SK-N-SH (cell line): ENCODE measurements around the gene APBA2. TPM values are rescaled to one million over a fixed set of nuclear protein-coding genes. Genes with fewer than 3 reads are reported as not detected.

Source experiments
- CTCF ChIA-PET: fragments of 300-600, 350-600 bp; formaldehyde crosslinking; extraction: SDS; loops from one replicate; lab custom pipeline; 2021; lab: Yijun Ruan, JAX
- POLR2A ChIA-PET: fragments of 350-600 bp; sonication (Branson Sonifier 250); formaldehyde crosslinking; extraction: SDS; loops from one replicate; lab custom pipeline; 2020; ENCODE audit warnings: antibody characterized with exemption, inconsistent platforms; lab: Yijun Ruan, JAX
- DNase-seq: peaks from one replicate; pipeline ENCODE4 v3.0.0; 2012
- H2AFZ ChIP-seq: fragments of 200-600 bp; sonication (generic); 2 replicates; pipeline ENCODE4 v1.8.1; 2016; ENCODE audit warnings: antibody characterized with exemption, mild to moderate bottlenecking, low read depth
- H3F3A ChIP-seq: fragments of 200-600 bp; sonication (generic); replicated peaks from 2 replicates; pipeline ENCODE3; 2016; ENCODE audit warnings: antibody characterized with exemption, mild to moderate bottlenecking; ENCODE audit not compliant: insufficient read depth
- H3K27ac ChIP-seq, 2 experiments: fragments of 200-500 bp in 1 of 2; fragments of 200-600 bp in 1 of 2; sonication (Bioruptor generic) in 1 of 2; sonication (generic), shearing (Covaris generic) in 1 of 2; 2 replicates each; pipeline versions ENCODE4 v1.5.1 to v1.6.1; 2014 to 2016; ENCODE audit warnings: low read depth in 2 of 2, inconsistent platforms in 1 of 2, low read length in 1 of 2, mild to moderate bottlenecking in 1 of 2, mixed read lengths in 1 of 2
- H3K27me3 ChIP-seq: fragments of 200-600 bp; sonication (generic), shearing (Covaris generic); 2 replicates; pipeline ENCODE4 v1.6.1; 2016; ENCODE audit warnings: mixed run types; ENCODE audit not compliant: insufficient read depth
- H3K36me3 ChIP-seq, 2 experiments: fragments of 200-500 bp in 1 of 2; fragments of 200-600 bp in 1 of 2; sonication (Bioruptor generic) in 1 of 2; sonication (generic) in 1 of 2; replicated peaks in 1 of 2; 2 replicates each; pipeline versions ENCODE3 to v1.5.1; 2014 to 2016; ENCODE audit warnings: low read length in 1 of 2, mild to moderate bottlenecking in 1 of 2; ENCODE audit not compliant: insufficient read depth in 2 of 2, control insufficient read depth in 1 of 2
- H3K4me1 ChIP-seq, 2 experiments: fragments of 200-500 bp in 1 of 2; fragments of 200-600 bp in 1 of 2; sonication (Bioruptor generic) in 1 of 2; sonication (generic), shearing (Covaris generic) in 1 of 2; 2 replicates each; pipeline versions ENCODE4 v1.5.1 to v1.6.1; 2014 to 2016; ENCODE audit warnings: low read depth in 1 of 2, low read length in 1 of 2, mixed run types in 1 of 2; ENCODE audit not compliant: insufficient read depth in 2 of 2, control insufficient read depth in 1 of 2
- H3K4me2 ChIP-seq: fragments of 200-600 bp; sonication (generic), shearing (Covaris generic); 2 replicates; pipeline ENCODE4 v1.6.1; 2017; ENCODE audit warnings: mixed run types
- H3K4me3 ChIP-seq, 2 experiments: fragments of 200-500 bp in 1 of 2; fragments of 200-600 bp in 1 of 2; sonication (Bioruptor generic) in 1 of 2; sonication (generic), shearing (Covaris generic) in 1 of 2; 2 replicates each; pipeline versions ENCODE4 v1.5.1 to v1.8.1; 2014 to 2016; ENCODE audit warnings: low read depth in 2 of 2, inconsistent platforms in 1 of 2, low read length in 1 of 2, mild to moderate bottlenecking in 1 of 2, mixed read lengths in 1 of 2, moderate library complexity in 1 of 2
- H3K79me2 ChIP-seq: fragments of 200-600 bp; sonication (generic); 2 replicates; pipeline ENCODE4 v1.8.1; 2017; ENCODE audit warnings: mild to moderate bottlenecking; ENCODE audit not compliant: insufficient read depth
- H3K9ac ChIP-seq: fragments of 200-600 bp; sonication (generic); 2 replicates; pipeline ENCODE4 v1.6.1; 2017; ENCODE audit warnings: mixed run types
- H3K9me2 ChIP-seq: fragments of 200-600 bp; sonication (generic); 2 replicates; pipeline ENCODE4 v1.6.1; 2017; ENCODE audit warnings: mixed run types
- H3K9me3 ChIP-seq: fragments of 200-600 bp; sonication (generic); 2 replicates; pipeline ENCODE4 v1.6.1; 2017; ENCODE audit warnings: mixed run types, mild to moderate bottlenecking, moderate library complexity
- H4K20me1 ChIP-seq: fragments of 200-600 bp; sonication (generic); 2 replicates; pipeline ENCODE4 v1.6.1; 2017; ENCODE audit warnings: mild to moderate bottlenecking, mixed run types; ENCODE audit not compliant: insufficient read depth
- ELF1 ChIP-seq: IDR thresholded peaks from 2 replicates; pipeline ENCODE4 v1.4.0; 2012
- GABPA ChIP-seq: IDR thresholded peaks from 2 replicates; pipeline ENCODE4 v1.4.0; 2012; ENCODE audit warnings: low read depth, mild to moderate bottlenecking
- GATA2 ChIP-seq: sonication (generic); formaldehyde crosslinking; IDR thresholded peaks from 2 replicates; pipeline ENCODE4 v1.5.0; 2020; ENCODE audit warnings: mild to moderate bottlenecking, missing genetic modification reagents
- JUND ChIP-seq: IDR thresholded peaks from 2 replicates; pipeline ENCODE4 v1.4.0; 2012
- MXI1 ChIP-seq: IDR thresholded peaks from 2 replicates; pipeline ENCODE4 v1.6.1; 2012; ENCODE audit warnings: mild to moderate bottlenecking, low read depth, low read length, improper control_type of control experiment
- NFIC ChIP-seq: IDR thresholded peaks from 2 replicates; pipeline ENCODE4 v1.4.0; 2012; ENCODE audit warnings: borderline replicate concordance
- NRF1 ChIP-seq: IDR thresholded peaks from 2 replicates; pipeline ENCODE4 v1.6.1; 2012; ENCODE audit warnings: low read depth, mild to moderate bottlenecking, low read length
- RAD21 ChIP-seq: IDR thresholded peaks from 2 replicates; pipeline ENCODE4 v1.6.1; 2012; ENCODE audit warnings: mild to moderate bottlenecking, low read length
- RFX5 ChIP-seq: IDR thresholded peaks from 2 replicates; pipeline ENCODE4 v1.6.1; 2012; ENCODE audit warnings: mild to moderate bottlenecking, improper control_type of control experiment, low read length
- RXRA ChIP-seq: IDR thresholded peaks from 2 replicates; pipeline ENCODE4 v1.4.0; 2012; ENCODE audit warnings: low read depth, mild to moderate bottlenecking, borderline replicate concordance
- SMC3 ChIP-seq: IDR thresholded peaks from 2 replicates; pipeline ENCODE4 v1.6.1; 2012; ENCODE audit warnings: low read depth, low read length, improper control_type of control experiment
- TCF12 ChIP-seq: IDR thresholded peaks from 2 replicates; pipeline ENCODE4 v1.4.0; 2012
- WGBS: methylation state at CpG from one replicate; pipeline ENCODE4 v1.1.6; 2017; ENCODE audit warnings: low lambda C conversion rate; 5-methylcytosine and 5-hydroxymethylcytosine counted together
- polyA plus RNA-seq, 3 experiments: library from polyadenylated mRNA; depleted of rRNA; stranded (reverse); fragments of >200 nt; gene quantifications; 2 replicates each; pipeline ENCODE4 v1.2.3, GENCODE V29; 2012
- TF ChIP-seq, protein P1 (sequence below): IDR thresholded peaks from 2 replicates; pipeline ENCODE4 v1.6.1; 2012; ENCODE audit warnings: mild to moderate bottlenecking, low read depth, low read length, moderate library complexity
- TF ChIP-seq, protein P2 (sequence below): IDR thresholded peaks from 2 replicates; pipeline ENCODE4 v1.4.0; 2012; ENCODE audit warnings: low read depth
- TF ChIP-seq, protein P3 (sequence below): fragments of 150-350 bp; IDR thresholded peaks from 2 replicates; pipeline ENCODE4 v1.6.1; 2016; ENCODE audit warnings: mild to moderate bottlenecking, low read depth, low read length

APBA2 gene
- polyA plus RNA-seq, 1 of the 3 experiments (the other 2 are of a cell fraction): 12.7 TPM

DNA sequence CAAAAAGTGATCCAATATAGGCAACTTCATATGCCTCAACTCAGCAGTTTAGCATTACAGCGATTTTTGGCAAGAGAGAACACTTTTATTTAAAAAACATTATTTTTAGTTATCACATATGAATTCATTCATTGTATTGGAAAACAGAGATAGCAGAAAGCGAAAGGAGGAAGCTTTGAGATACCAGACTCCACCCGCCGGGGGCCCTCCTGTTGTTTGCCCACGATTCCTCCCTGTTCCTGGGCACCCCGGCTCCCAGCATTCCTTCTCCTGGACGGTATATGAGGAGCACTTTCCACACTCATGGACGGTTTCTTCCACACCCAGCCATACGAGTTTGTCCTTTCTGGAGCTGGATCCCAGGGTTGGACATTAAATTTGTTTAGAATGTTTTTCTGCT lies 18.2 kb downstream of the APBA2 start:
- Histone ChIP-seq H2AFZ (no peak overlapping the region), H3K9me2 (no peaks in the 10 kb centered on the region), H3K27me3 (no peaks in the 10 kb centered on the region), H3F3A (no peaks in the 10 kb centered on the region), H3K4me1 (peaks cover 0 to 17% of the 10 kb centered on the region in 2 experiments; a peak in 1 of 4 replicates), H3K9ac (no peak overlapping the region), H3K27ac (no peak overlapping the region), H3K4me2 (no peak overlapping the region), H3K4me3 (no peak overlapping the region), H3K36me3 (no peaks in the 10 kb centered on the region), H4K20me1 (no peaks in the 10 kb centered on the region), H3K9me3 (no peaks in the 10 kb centered on the region), H3K79me2 (no peaks in the 10 kb centered on the region)
- DNase-seq: peak; percentile 16
- 84% methylated on average over 9 of the region's 9 CpGs for WGBS
- no peak for TF ChIP-seq SMC3
- TF ChIP-seq GATA2 (CRISPR knock-in tag): no peak
- TF ChIP-seq JUND: no peak
- TF ChIP-seq, protein P1, sequence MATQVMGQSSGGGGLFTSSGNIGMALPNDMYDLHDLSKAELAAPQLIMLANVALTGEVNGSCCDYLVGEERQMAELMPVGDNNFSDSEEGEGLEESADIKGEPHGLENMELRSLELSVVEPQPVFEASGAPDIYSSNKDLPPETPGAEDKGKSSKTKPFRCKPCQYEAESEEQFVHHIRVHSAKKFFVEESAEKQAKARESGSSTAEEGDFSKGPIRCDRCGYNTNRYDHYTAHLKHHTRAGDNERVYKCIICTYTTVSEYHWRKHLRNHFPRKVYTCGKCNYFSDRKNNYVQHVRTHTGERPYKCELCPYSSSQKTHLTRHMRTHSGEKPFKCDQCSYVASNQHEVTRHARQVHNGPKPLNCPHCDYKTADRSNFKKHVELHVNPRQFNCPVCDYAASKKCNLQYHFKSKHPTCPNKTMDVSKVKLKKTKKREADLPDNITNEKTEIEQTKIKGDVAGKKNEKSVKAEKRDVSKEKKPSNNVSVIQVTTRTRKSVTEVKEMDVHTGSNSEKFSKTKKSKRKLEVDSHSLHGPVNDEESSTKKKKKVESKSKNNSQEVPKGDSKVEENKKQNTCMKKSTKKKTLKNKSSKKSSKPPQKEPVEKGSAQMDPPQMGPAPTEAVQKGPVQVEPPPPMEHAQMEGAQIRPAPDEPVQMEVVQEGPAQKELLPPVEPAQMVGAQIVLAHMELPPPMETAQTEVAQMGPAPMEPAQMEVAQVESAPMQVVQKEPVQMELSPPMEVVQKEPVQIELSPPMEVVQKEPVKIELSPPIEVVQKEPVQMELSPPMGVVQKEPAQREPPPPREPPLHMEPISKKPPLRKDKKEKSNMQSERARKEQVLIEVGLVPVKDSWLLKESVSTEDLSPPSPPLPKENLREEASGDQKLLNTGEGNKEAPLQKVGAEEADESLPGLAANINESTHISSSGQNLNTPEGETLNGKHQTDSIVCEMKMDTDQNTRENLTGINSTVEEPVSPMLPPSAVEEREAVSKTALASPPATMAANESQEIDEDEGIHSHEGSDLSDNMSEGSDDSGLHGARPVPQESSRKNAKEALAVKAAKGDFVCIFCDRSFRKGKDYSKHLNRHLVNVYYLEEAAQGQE: no peak
- no peak for TF ChIP-seq NFIC
- no peak for TF ChIP-seq RAD21
- TF ChIP-seq, protein P2, sequence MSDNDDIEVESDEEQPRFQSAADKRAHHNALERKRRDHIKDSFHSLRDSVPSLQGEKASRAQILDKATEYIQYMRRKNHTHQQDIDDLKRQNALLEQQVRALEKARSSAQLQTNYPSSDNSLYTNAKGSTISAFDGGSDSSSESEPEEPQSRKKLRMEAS: no peak
- TF ChIP-seq NRF1: no peak
- no peak for TF ChIP-seq GABPA
- no peak for TF ChIP-seq RXRA
- no peak for TF ChIP-seq TCF12
- no peak for TF ChIP-seq RFX5
- TF ChIP-seq, protein P3, sequence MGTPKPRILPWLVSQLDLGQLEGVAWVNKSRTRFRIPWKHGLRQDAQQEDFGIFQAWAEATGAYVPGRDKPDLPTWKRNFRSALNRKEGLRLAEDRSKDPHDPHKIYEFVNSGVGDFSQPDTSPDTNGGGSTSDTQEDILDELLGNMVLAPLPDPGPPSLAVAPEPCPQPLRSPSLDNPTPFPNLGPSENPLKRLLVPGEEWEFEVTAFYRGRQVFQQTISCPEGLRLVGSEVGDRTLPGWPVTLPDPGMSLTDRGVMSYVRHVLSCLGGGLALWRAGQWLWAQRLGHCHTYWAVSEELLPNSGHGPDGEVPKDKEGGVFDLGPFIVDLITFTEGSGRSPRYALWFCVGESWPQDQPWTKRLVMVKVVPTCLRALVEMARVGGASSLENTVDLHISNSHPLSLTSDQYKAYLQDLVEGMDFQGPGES: no peak
- TF ChIP-seq MXI1: no peak
- TF ChIP-seq ELF1: no peak
- CTCF ChIA-PET: no interaction called here
- POLR2A ChIA-PET: interaction anchor here (2.2 kb wide), 1 partner anchor 8 kb away, joined by 6 read pairs; no protein-coding TSS in a partner anchor
